Central memory CD8-positive, alpha-beta T cell (primary cell): ENCODE data around the gene STC2.
"Not testable (repeated sequence)": the region's sequence is repeated elsewhere in the genome, so short reads cannot be mapped to it uniquely, and the experiment has no call there.

Experiments used
- ATAC-seq: fragments of 150-1000 bp; cut with Tn5 transposase; replicated peaks from 2 replicates; pipeline ENCODE4 v1.10.0; 2022; ENCODE audit warnings: mild to moderate bottlenecking, moderate FRiP score, moderate number of reproducible peaks; ENCODE audit not compliant: poor library complexity, severe bottlenecking; ENCODE audit errors: extremely low read depth
- DNase-seq, 2 donors: peaks; one replicate each; pipeline ENCODE4 v3.0.0; 2021; ENCODE audit warnings: low spot score in 2 of 2
- H3K27ac Mint-ChIP-seq: one replicate; pipeline ENCODE4 v1.8.0; 2022; ENCODE audit warnings: low read depth, mild to moderate bottlenecking, moderate library complexity, mixed read lengths
- H3K27me3 Mint-ChIP-seq: one replicate; pipeline ENCODE4 v1.8.0; 2022; ENCODE audit warnings: mixed read lengths
- H3K36me3 Mint-ChIP-seq: one replicate; pipeline ENCODE4 v1.8.0; 2022; ENCODE audit warnings: mild to moderate bottlenecking, moderate library complexity, mixed read lengths; ENCODE audit not compliant: insufficient read depth
- H3K4me1 Mint-ChIP-seq: one replicate; pipeline ENCODE4 v1.8.0; 2022; ENCODE audit warnings: mixed read lengths
- H3K4me3 Mint-ChIP-seq: one replicate; pipeline ENCODE4 v1.8.0; 2022; ENCODE audit warnings: mild to moderate bottlenecking, moderate library complexity, mixed read lengths
- H3K9me3 Mint-ChIP-seq: one replicate; pipeline ENCODE4 v1.8.0; 2022; ENCODE audit warnings: mixed read lengths

Gene STC2

DNA sequence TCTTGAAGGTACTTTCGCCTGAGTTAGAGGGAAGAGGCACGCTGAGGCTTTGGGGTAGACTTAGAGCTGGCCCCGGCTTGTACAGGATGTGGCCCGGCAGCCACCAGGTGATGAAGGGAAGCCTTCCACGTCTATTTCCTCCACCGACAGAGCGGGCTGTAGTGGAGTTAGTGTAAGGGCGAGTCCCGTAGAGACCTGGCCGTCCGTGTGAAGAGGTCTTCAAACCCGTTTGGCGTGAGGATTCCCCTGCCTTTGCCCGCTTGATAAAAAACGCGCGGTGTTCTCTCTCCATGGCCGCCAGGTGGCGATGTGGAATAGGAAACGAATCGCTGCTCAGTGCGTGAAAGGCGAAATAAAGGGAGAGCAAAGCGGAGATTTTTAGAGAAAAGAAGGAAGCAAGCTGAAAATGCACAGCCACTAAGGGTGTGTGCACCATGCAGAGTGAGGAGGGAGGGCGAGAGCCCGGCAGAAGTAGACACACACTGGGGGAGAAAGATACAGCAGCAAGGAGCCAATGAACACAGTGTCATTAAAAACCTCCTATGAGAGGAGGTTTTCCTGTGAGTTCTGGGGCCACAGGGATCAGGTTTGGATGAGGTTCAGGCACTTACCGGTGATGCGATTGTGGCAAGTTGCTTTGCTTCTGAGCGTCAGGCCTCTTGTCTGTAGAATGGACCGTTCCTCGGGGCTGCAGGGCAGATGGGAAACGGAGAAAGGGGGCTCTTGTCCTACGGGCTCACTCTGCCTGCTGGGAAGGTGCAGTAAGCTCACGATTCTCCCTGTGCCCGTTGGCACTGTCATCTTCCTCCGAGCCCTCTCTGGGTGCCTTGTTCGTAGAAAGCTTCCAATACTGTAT lies 34.2 kb downstream of the STC2 start:
- H3K9me3 Mint-ChIP-seq, result no peaks in the 10 kb centered on the region
- ATAC-seq, result peak; percentile 70
- H3K4me1 Mint-ChIP-seq, result peaks cover 14% of the 10 kb centered on the region
- H3K27ac Mint-ChIP-seq, result no peak overlapping the region
- peak; percentile 30 to 41 for DNase-seq
- peak overlapping the region; percentile 58 for H3K4me3 Mint-ChIP-seq
- H3K36me3 Mint-ChIP-seq, result no peaks in the 10 kb centered on the region
- peaks cover 63% of the 10 kb centered on the region for H3K27me3 Mint-ChIP-seq

GRCh38 chr5:173291722-173292658 lies 36.2 kb downstream of the STC2 start:
- Mint-ChIP-seq H3K4me1 (peaks cover 14% of the 10 kb centered on the region), H3K27ac (no peak overlapping the region), H3K9me3 (no peaks in the 10 kb centered on the region), H3K27me3 (peaks cover 77% of the 10 kb centered on the region), H3K4me3 (no peak overlapping the region), H3K36me3 (no peaks in the 10 kb centered on the region)
- no peak for DNase-seq
- no peak for ATAC-seq

DNA sequence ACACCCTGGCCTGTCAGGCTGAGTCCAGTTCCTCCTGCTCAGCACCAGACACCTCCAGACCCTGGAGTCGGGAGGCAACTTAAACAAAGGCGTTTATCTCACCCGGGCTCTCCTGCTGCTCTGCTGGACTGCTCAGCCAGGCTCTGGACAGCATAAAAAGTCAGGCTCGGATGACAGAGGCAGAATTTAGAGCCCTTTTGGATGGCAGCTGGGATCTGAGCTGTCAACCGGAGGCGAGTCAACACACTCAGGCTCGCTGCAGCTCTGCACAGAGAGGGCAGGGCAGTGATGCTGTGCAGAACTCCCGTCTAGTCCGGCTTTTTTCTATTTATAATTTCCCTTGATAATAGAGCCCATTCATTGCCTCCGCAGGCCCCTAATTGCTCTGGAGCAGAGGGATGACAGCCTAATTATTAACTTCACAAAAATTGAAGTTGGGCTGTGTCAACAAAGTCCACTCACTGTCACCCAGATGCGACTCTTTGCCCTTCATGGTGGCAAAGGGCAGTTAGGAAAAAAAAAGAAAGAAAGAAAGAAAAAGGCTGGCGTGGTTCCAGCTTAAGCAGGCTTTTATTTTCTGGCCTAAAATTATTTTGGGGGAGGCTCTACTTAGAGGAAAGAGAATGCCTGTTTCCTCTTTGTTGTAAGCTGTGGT lies 37.6 kb downstream of the STC2 start:
- no peak overlapping the region for H3K27ac Mint-ChIP-seq

GRCh38 chr5:173289372-173289771 lies 38.8 kb downstream of the STC2 start:
- Mint-ChIP-seq H3K27ac (no peak overlapping the region), H3K27me3 (peaks cover 93% of the 10 kb centered on the region), H3K4me1 (peaks cover 9% of the 10 kb centered on the region), H3K9me3 (no peaks in the 10 kb centered on the region), H3K4me3 (no peak overlapping the region), H3K36me3 (no peaks in the 10 kb centered on the region)
- no peak for ATAC-seq
- DNase-seq, result no peak

More for the DNA sequence above, 37.6 kb downstream of the STC2 start:
- no peak for DNase-seq
- H3K9me3 Mint-ChIP-seq, result no peaks in the 10 kb centered on the region
- H3K36me3 Mint-ChIP-seq, result no peaks in the 10 kb centered on the region
- H3K4me1 Mint-ChIP-seq, result peaks cover 14% of the 10 kb centered on the region
- H3K27me3 Mint-ChIP-seq, result peaks cover 91% of the 10 kb centered on the region
- no peak overlapping the region for H3K4me3 Mint-ChIP-seq
- no peak for ATAC-seq

- Mint-ChIP-seq H3K4me1 (peaks cover 2% of the 10 kb centered on the region), H3K9me3 (no peaks in the 10 kb centered on the region), H3K27me3 (peaks cover 91% of the 10 kb centered on the region), H3K4me3 (no peak overlapping the region), H3K36me3 (no peaks in the 10 kb centered on the region), H3K27ac (no peak overlapping the region)
- ATAC-seq (no peak), DNase-seq (no peak)
These were observed 39.6 kb downstream of the STC2 start for GRCh38 chr5:173288632-173289031.

DNA sequence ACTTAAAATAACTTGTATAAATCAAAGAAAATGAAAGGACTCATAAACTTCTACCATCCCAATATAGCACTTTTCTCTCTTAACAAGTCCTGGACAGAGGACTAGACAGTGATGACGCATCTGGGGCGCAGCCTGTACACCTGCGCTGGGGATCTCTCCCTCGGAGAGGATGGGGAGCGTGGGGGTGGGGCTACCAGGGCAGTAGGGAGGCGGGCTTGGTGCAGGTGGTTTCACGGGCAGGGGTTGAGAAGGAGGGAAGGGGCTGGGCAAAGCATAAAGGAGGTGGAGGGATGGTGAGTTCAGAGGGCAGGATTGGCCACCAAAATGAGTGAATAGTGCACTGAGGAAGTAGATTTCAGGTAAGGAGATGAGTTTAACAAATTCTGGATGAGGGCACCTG lies 41.1 kb downstream of the STC2 start:
- ATAC-seq, result no peak
- Mint-ChIP-seq H3K4me3 (no peak overlapping the region), H3K9me3 (no peaks in the 10 kb centered on the region), H3K27ac (no peak overlapping the region), H3K27me3 (peaks cover 96% of the 10 kb centered on the region), H3K4me1 (no peaks in the 10 kb centered on the region), H3K36me3 (no peaks in the 10 kb centered on the region)
- DNase-seq, result no peak

DNA sequence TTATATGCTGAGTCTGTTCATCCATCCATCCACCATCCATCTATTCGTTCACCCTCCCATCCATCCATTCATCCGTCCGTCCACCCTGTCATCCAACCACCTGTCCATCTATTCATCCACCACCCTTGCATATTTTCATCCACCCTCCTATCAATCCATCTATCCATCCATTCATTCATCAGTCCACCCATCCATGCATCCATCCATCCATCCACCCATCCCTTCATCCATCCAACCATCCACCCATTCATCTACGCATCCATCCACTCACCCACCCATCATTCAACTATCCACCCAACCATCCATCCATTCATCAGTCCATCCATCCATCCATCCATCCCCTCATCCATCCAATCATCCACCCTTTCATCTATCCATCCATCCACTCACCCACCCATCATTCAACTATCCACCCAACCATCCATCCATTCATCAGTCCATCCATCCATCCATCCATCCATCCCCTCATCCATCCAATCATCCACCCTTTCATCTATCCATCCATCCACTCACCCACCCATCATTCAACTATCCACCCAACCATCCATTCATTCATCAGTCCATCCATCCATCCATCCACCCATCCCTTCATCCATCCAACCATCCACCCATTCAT lies 43.8 kb downstream of the STC2 start:
- not testable (repeated sequence) for ATAC-seq, H3K36me3 Mint-ChIP-seq, H3K9me3 Mint-ChIP-seq, H3K27ac Mint-ChIP-seq, H3K4me3 Mint-ChIP-seq, DNase-seq, H3K4me1 Mint-ChIP-seq
- peaks cover 92% of the 10 kb centered on the region for H3K27me3 Mint-ChIP-seq

DNA sequence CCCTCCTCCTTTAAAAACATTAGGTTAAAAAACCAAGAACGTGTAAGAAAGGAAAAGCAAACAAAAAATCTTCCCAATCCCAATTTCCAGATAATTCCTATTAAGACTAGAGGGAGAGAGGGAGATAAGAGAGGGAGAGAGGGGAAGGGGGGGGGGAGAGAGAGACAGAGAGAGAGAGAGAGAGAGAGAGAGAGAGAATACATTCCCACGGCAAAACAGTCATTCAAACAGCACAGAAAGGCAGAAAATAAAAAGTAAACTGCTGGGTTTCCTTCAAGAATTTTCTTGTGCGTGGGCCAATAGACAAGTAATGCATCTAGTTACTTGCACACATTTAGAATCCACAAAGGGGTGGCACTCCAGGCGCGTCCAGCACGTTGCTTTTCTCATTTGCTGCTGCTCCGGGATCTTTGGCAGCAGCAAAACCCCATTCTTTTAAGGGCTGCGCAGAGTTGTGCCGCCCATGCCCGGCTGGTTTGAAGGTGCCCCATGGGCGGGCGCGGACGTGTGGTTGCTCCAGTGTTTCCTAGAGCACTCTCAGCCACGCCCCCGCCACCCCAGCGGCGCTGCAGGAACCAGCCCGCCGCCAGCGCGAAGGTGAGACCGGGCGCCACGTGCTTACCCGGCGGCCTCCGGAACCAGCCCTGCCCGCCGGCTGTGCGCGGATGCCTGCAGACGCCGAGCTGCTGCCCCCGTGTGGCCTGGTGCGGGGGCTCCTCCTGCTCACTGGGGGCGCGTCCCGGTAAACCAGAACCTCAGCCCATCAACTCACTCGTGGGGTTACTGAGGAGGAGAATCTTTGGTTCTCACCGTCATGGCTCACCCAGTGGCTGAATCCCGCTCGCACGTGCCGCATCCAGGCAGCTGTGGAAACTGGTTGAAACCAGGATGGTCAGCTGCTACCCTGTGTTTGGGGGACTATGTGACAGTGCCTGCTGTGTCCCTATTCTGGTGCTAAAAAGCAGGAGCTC lies 44.6 kb downstream of the STC2 start:
- Mint-ChIP-seq H3K27ac (no peak overlapping the region), H3K27me3 (peaks cover 92% of the 10 kb centered on the region), H3K9me3 (no peaks in the 10 kb centered on the region), H3K4me3 (no peak overlapping the region), H3K4me1 (no peaks in the 10 kb centered on the region), H3K36me3 (no peaks in the 10 kb centered on the region)
- peak in 1 of 2 donors; percentile 30 for DNase-seq
- peak; percentile 87 for ATAC-seq

DNA sequence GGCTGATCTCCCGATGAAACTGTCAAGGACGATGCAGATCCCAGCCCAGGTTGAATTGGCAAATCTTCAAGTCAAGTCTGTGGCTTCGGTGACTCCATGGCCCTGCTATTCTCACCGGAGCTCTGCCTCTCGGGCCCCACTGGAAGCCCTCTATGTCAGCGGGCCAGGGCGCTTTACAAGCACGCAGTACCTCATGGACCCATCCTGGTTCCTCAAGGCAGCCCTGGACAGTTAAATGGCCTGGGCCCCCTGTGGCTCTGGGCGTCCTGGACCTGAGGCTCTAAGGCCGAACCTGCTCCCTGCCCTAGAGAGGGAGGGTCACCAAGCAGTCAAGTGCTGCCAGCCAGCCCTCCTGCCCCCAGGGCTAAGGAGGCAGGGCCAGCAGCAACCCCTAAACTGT lies 45.3 kb downstream of the STC2 start:
- no peaks in the 10 kb centered on the region for H3K9me3 Mint-ChIP-seq
- DNase-seq (no peak), ATAC-seq (no peak)
- H3K36me3 Mint-ChIP-seq, result no peaks in the 10 kb centered on the region
- no peak overlapping the region for H3K27ac Mint-ChIP-seq
- H3K4me3 Mint-ChIP-seq, result no peak overlapping the region
- no peaks in the 10 kb centered on the region for H3K4me1 Mint-ChIP-seq
- peaks cover 91% of the 10 kb centered on the region for H3K27me3 Mint-ChIP-seq

- no peak for DNase-seq
- no peaks in the 10 kb centered on the region for H3K4me1 Mint-ChIP-seq
- no peak for ATAC-seq
- peaks cover 89% of the 10 kb centered on the region for H3K27me3 Mint-ChIP-seq
- no peak overlapping the region for H3K4me3 Mint-ChIP-seq
- no peak overlapping the region for H3K27ac Mint-ChIP-seq
- no peaks in the 10 kb centered on the region for H3K36me3 Mint-ChIP-seq
- no peaks in the 10 kb centered on the region for H3K9me3 Mint-ChIP-seq
These were observed 46.3 kb downstream of the STC2 start for GRCh38 chr5:173281910-173282309.

- no peaks in the 10 kb centered on the region for H3K4me1 Mint-ChIP-seq
- H3K27me3 Mint-ChIP-seq, result peaks cover 89% of the 10 kb centered on the region
- peaks cover 6% of the 10 kb centered on the region for H3K9me3 Mint-ChIP-seq
- no peaks in the 10 kb centered on the region for H3K36me3 Mint-ChIP-seq
- ATAC-seq (no peak), DNase-seq (no peak)
- no peak overlapping the region for H3K4me3 Mint-ChIP-seq
- no peak overlapping the region for H3K27ac Mint-ChIP-seq
These were observed 49.0 kb downstream of the STC2 start for GRCh38 chr5:173279166-173279565.
